Epithelial cell of proximal tubule (primary cell): ENCODE data around the gene FAM83F. TPM values are rescaled to one million over a fixed set of nuclear protein-coding genes. Genes with fewer than 3 reads are reported as not detected.

Experiments
- DNase-seq: peaks from one replicate; pipeline ENCODE4 v3.0.0-alpha.2; 2011; ENCODE audit warnings: low read depth
- H3K4me3 ChIP-seq: 2 replicates; pipeline ENCODE4 v1.5.1; 2011; ENCODE audit warnings: low read depth, mild to moderate bottlenecking, low read length
- CTCF ChIP-seq: conservative IDR thresholded peaks from 2 replicates; pipeline ENCODE4 v1.5.1; 2012; ENCODE audit warnings: low read depth, mild to moderate bottlenecking, low read length
- total RNA-seq: library from RNA; depleted of rRNA; stranded (reverse); fragments of >200 nt; gene quantifications from 2 replicates; pipeline ENCODE4 v1.2.3, GENCODE V29; 2015

FAM83F gene
- total RNA-seq, 1 donor from 2014 or later: 3.5 TPM

GRCh38 chr22:39967103-39967829 is 27.5 kb upstream of the FAM83F start:
- TF ChIP-seq CTCF: no peak
- no peak for DNase-seq
- H3K4me3 ChIP-seq: no peak overlapping the region

GRCh38 chr22:39967996-39968972 is 26.5 kb upstream of the FAM83F start:
- no peak for DNase-seq
- H3K4me3 ChIP-seq: no peak overlapping the region
- TF ChIP-seq CTCF: no peak

GRCh38 chr22:39970742-39971141 is 24.0 kb upstream of the FAM83F start:
- H3K4me3 ChIP-seq: no peak overlapping the region
- DNase-seq: no peak
- TF ChIP-seq CTCF: no peak

- no peak for DNase-seq
- TF ChIP-seq CTCF: no peak
- no peak overlapping the region for H3K4me3 ChIP-seq
These were observed 22.1 kb upstream of the FAM83F start for GRCh38 chr22:39972641-39973040.

GRCh38 chr22:39973656-39974055 is 21.1 kb upstream of the FAM83F start:
- no peak for DNase-seq
- no peak for TF ChIP-seq CTCF
- no peak overlapping the region for H3K4me3 ChIP-seq

GRCh38 chr22:39974065-39974464 is 20.7 kb upstream of the FAM83F start:
- no peak overlapping the region for H3K4me3 ChIP-seq
- no peak for DNase-seq
- TF ChIP-seq CTCF: no peak

GRCh38 chr22:39979048-39979447 is 15.7 kb upstream of the FAM83F start:
- no peak for TF ChIP-seq CTCF
- H3K4me3 ChIP-seq: no peak overlapping the region
- DNase-seq: no peak
